ENCODE data around the gene HACD2.

HACD2 gene

DNA sequence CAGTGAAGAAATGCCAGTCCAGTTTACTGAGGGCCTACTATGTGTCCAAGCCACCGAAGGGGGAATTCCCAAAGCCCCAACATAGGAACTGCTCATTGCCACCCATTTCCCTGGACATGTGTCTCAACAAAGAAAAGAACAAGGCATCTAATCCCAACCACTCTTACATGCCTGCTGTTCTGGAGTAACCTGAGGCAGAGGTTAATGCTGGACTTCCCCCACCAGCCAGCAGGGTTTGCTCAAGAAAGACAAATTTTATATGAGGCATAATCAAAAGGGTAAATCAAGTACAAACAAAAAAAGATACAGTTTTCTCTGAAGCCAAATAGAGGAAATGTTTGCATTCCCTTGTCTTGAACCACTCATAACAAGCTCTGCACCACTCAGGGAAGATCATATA is 140.1 kb downstream of the HACD2 start:
- DNase-seq, result no peak

DNA sequence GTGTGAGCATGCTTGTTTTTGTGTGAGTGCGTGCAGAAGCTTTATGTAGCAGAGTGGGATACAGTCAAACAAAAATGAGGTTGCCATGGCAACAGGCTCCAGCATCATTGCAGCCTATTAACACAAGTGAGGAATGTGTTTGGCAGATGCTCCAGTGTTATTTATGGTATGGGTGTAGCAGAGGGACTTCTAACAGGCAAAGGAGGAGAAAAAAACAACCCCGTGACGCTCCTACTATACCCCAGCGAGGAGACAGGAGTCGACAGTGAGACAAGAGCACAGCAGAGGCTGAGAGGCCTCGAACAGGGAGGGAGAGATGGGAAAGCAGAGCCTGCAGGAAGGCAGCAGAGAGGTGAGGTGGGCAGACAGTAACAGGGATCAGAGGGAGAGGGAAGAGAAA is 140.8 kb downstream of the HACD2 start:
- peak; percentile 8 for DNase-seq

DNA sequence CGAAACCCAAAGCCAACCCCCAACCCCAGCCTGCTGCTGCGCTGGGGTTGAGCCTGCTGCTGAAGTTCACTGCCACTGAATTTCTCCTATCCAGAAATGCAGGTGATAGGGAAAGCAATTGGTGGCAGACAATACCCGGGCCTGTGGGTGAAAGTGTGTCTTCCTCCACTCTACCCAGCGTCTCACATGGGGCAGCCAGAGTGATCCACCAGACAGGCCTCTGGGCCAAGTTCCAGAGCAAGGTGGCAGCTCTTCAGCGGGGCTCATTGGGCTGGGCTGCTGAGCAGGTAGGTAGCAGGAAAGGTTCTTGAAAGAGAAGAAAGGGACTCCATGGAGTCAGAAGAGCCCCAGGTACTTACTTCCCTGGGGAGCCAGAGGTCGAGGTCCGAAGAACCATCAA is 141.9 kb downstream of the HACD2 start:
- DNase-seq, result no peak

DNA sequence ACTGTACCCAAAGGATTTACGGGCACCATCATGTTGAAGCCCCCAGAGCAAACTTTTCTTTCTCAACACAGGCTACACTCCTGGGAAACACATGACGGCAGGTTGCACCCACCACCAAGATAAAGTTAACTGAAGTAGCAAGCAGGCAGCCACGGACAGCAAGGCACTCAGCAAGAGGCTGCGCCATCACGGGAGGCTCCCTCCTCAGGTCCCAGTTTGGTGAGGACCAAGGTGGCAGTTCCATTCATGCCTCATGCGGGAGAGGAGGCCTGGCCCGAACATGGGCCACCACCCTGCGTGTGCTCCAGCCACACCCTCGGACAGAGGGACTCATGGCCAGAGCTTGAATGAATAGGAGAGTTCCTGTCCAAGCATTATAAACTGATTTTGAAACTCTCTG is 142.7 kb downstream of the HACD2 start:
- DNase-seq, result no peak
